Measurements from ENCODE around the gene LDLRAD4.

DNA sequence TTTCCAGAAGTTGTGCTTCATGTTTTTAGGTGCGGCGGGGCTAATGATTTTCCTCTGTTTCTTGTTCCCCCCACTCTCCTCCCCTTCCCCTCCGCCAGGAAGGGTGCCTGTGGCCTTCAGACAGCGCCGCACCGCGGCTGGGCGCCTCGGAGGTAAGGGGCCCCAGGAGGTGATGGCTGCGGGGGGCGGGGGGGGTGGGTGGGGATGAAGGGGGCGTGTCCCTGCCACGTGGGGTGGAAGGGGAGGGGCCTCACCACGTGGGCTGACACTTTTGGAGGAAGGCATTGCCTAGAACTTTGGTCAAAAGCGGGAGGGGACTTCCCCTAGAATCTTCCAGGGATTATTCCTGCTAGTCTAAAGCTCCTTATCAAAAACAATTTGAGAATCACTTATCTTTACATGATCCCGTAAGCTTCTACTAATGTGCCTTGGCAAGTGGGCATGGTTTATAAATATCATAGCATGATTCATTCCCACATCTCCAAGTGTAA lies 424.7 kb downstream of the LDLRAD4 start:
- TF ChIP-seq, protein P1, sequence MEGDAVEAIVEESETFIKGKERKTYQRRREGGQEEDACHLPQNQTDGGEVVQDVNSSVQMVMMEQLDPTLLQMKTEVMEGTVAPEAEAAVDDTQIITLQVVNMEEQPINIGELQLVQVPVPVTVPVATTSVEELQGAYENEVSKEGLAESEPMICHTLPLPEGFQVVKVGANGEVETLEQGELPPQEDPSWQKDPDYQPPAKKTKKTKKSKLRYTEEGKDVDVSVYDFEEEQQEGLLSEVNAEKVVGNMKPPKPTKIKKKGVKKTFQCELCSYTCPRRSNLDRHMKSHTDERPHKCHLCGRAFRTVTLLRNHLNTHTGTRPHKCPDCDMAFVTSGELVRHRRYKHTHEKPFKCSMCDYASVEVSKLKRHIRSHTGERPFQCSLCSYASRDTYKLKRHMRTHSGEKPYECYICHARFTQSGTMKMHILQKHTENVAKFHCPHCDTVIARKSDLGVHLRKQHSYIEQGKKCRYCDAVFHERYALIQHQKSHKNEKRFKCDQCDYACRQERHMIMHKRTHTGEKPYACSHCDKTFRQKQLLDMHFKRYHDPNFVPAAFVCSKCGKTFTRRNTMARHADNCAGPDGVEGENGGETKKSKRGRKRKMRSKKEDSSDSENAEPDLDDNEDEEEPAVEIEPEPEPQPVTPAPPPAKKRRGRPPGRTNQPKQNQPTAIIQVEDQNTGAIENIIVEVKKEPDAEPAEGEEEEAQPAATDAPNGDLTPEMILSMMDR (IDR thresholded peaks at IDR 0.05), result no peak
- TF ChIP-seq POLR2A (IDR thresholded peaks at IDR 0.05), result no peak

All from tibial nerve (tissue), 3 donors.